Heart left ventricle (tissue), 16 donors: ENCODE results near the gene AGTRAP. TPM values are rescaled to one million over a fixed set of nuclear protein-coding genes. Genes with fewer than 3 reads are reported as not detected.

ENCODE experiments used
- ATAC-seq, 4 donors: fragments of 200-7000 bp; cut with Tn5 transposase; one replicate each; pipeline ENCODE4 v1.9.1; 2020 to 2022; ENCODE audit warnings: moderate library complexity in 4 of 4, mild to moderate bottlenecking in 3 of 4, moderate number of reproducible peaks in 1 of 4
- DNase-seq, 5 donors: peaks; one replicate each; pipeline ENCODE4 v3.0.0-alpha.2; 2020
- H3K27ac ChIP-seq, 12 donors: fragments of 200-600 bp; sonication (generic) in 4 of 12; one replicate each; pipeline versions ENCODE4 v1.5.0 to v1.8.0; 2016 to 2022; ENCODE audit warnings: mild to moderate bottlenecking in 2 of 12
- H3K27me3 ChIP-seq, 9 donors: fragments of 200-600 bp; sonication (generic) in 2 of 9; one replicate each; pipeline versions ENCODE4 v1.5.1 to v1.8.0; 2016 to 2022; ENCODE audit warnings: mild to moderate bottlenecking in 3 of 9
- H3K36me3 ChIP-seq, 9 donors: fragments of 200-600 bp; sonication (generic) in 2 of 9; one replicate each; pipeline versions ENCODE4 v1.5.0 to v1.8.0; 2018 to 2022; ENCODE audit warnings: mild to moderate bottlenecking in 2 of 9
- H3K4me1 ChIP-seq, 12 donors: fragments of 200-600 bp; sonication (generic) in 4 of 12; one replicate each; pipeline versions ENCODE4 v1.5.0 to v1.8.0; 2016 to 2022; ENCODE audit warnings: mild to moderate bottlenecking in 3 of 12
- H3K4me3 ChIP-seq, 12 donors: fragments of 200-600 bp; sonication (generic) in 4 of 12; one replicate each; pipeline versions ENCODE4 v1.5.0 to v1.8.0; 2017 to 2022; ENCODE audit warnings: mild to moderate bottlenecking in 9 of 12, moderate library complexity in 4 of 12
- H3K9me3 ChIP-seq, 12 donors: fragments of 200-600 bp; sonication (generic) in 4 of 12; one replicate each; pipeline versions ENCODE4 v1.5.0 to v1.8.0; 2016 to 2022; ENCODE audit warnings: mild to moderate bottlenecking in 1 of 12
- CTCF ChIP-seq, 12 donors: fragments of 200-600 bp; sonication (generic) in 4 of 12; IDR thresholded peaks; one replicate each; pipeline versions ENCODE4 v1.5.0 to v1.8.0; 2018 to 2022; ENCODE audit warnings: antibody characterized with exemption in 12 of 12, mild to moderate bottlenecking in 5 of 12
- POLR2A ChIP-seq, 2 donors: fragments of 450-650 bp; IDR thresholded peaks; one replicate each; pipeline ENCODE4 v1.6.1; 2017; ENCODE audit warnings: antibody characterized with exemption in 2 of 2, mild to moderate bottlenecking in 2 of 2, moderate library complexity in 2 of 2
- WGBS, 4 donors: extraction: QIAGEN DNeasy Blood & Tissue Kit in 2 of 4; methylation state at CpG; one replicate each; pipeline versions ENCODE4 v1.1.5 to v1.1.7; 2013 to 2018; 5-methylcytosine and 5-hydroxymethylcytosine counted together
- intact Hi-C, 10 donors: fragments of 100-400 bp; cut with DNase I; formaldehyde crosslinking; loops; one replicate each; pipeline versions ENCODE4 v1.11.1 to v1.14.2; 2022
- polyA plus RNA-seq, 2 donors: library from polyadenylated mRNA; stranded (reverse); fragments of 200-250 nt; gene quantifications; one replicate each; pipeline ENCODE4 v1.2.3, GENCODE V29; 2013
- total RNA-seq, 9 donors: library from RNA; depleted of rRNA in 2 of 9; stranded (reverse); fragments of >200 nt in 2 of 9; fragmentation: NEBNext Ultra II Directional in 3 of 9; extraction: Animal tissue kit (Norgen Biotek cat#: 25700) in 3 of 9; gene quantifications; one replicate each; pipeline versions ENCODE4 v1.1.0 to v1.2.4, GENCODE V29; 2016 to 2023
- donor health status: ischemic (EF 13 %, LVEDD 7.1; RV severe dilation, severe dysfunction).
- donor health status: healthy with polysubstance abuse.
- donor health status: DM: no; HTN: yes; CAD: no.
- donor health status: DM: no; HTN: no; CAD: no.
- donor health status: ischemic (EF 25% LVEDD 6.9; RV normal size, moderate dysfunction).
- donor health status: ischemic (EF 25% LVEDD 5.7; RV mildly dilated, moderate dysfunction).
- donor health status: healthy.
- donor health status: DM: yes; HTN: yes; CAD: no.
- donor health status: ischemic (EF 35%, LVEDD 5.7; RV mildly dilated, moderate dysfunction).
- donor health status: nonischemic (EF 11% LVEDD 7.7; RV severe dilation, severe dysfunction).
- donor health status: DM: yes; HTN: yes; CAD: no.
- donor health status: PGD.
- donor health status: ischemic (EF 29% LVEDD 5.4; RV normal size, mild dysfunction).
- donor health status: nonischemic (EF 23%, LVEDD 6.1; RV moderate dilation, normal function).

AGTRAP gene
- total and polyA plus RNA-seq, 11 donors: 11.8 to 134 (median 24.5) TPM

DNA sequence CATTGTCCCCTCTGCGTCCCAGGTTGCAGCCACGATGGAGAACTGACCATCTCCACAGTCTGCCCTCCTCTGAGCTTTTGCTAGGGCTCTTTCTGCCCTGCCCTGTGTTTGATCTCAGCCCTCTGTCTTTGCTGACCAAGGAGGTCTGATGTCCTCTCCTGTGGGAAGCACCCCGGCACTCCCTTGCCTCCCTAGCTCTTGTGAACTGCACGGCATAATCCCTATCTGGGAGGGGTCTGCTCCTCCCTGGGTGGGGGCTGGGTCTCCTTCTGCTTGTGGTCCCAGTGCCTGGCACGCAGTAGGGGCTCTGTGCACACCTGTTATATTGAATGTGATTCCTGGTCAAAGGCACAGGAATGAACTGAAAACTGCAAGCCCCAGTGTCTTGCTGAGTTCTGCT lies 42.0 kb upstream of the AGTRAP start:
- ATAC-seq (no peak), DNase-seq (no peak)
- no peaks in the 10 kb centered on the region for H3K9me3 ChIP-seq

DNA sequence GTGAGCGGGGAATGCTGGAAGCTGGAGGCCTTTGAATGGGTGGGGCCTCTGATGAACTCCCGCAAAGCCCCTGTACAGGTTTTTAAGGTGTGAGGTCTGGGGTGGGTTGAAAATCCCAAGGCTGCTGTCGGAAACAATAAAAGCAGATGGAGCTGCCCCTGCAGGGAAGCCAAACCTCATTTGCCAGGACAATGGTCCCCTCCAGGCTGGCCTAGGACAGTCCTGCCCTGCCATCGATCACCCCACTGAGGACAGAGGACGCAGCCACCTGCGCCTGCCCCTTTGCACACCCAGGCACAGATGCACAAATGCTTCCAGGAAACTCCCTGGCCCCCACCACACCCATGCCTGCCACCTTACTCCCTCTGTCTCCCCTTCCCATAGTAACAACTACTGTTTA lies 40.1 kb upstream of the AGTRAP start:
- no peaks in the 10 kb centered on the region for H3K36me3 ChIP-seq
- intact Hi-C loops: no loop called here
- H3K27me3 ChIP-seq: peaks cover 18 to 82% (median 36%) of the 10 kb centered on the region in 9 donors
- no peaks in the 10 kb centered on the region for H3K9me3 ChIP-seq
- H3K4me1 ChIP-seq: peaks cover 0 to 24% (median 5%) of the 10 kb centered on the region in 12 donors
- ATAC-seq: no peak
- H3K27ac ChIP-seq: no peak overlapping the region
- no peak overlapping the region for H3K4me3 ChIP-seq
- TF ChIP-seq CTCF (IDR thresholded peaks at IDR 0.05) (no peak), POLR2A (IDR thresholded peaks at IDR 0.05) (no peak)
- no peak for DNase-seq
- 78 to 94% (median 88%) methylated on average over 6 of the region's 6 CpGs for WGBS, 4 donors

More for the DNA sequence above, 42.0 kb upstream of the AGTRAP start:
- H3K4me1 ChIP-seq: peaks cover 0 to 31% (median 8%) of the 10 kb centered on the region in 12 donors
- TF ChIP-seq POLR2A (IDR thresholded peaks at IDR 0.05): no peak
- 40 to 51% (median 49%) methylated on average over 5 of the region's 5 CpGs for WGBS, 4 donors
- intact Hi-C loops: no loop called here
- H3K27me3 ChIP-seq: peaks cover 23 to 82% (median 51%) of the 10 kb centered on the region in 9 donors
- H3K36me3 ChIP-seq: no peaks in the 10 kb centered on the region
- H3K4me3 ChIP-seq: no peak overlapping the region
- H3K27ac ChIP-seq: no peak overlapping the region

GRCh38 chr1:11697188-11697892 lies 38.6 kb upstream of the AGTRAP start:
- intact Hi-C loops: no loop called here

DNA sequence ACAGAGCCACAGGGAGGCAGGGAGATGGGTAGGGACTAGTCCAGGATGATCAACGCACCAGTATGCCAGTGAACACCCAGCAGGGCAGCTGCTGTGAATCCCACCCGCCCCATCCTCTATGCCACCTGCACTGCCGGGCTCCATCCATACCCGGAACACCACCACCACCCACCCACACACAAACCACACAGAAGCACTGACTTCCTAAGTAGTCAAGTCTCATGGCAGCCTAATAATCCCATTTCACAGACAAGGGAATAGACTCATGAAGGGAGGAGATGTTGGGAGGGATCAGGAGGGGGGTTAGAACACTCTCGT lies 38.1 kb upstream of the AGTRAP start:
- Histone ChIP-seq H3K27ac (no peak overlapping the region), H3K27me3 (peaks cover 6 to 80% (median 28%) of the 10 kb centered on the region in 9 donors), H3K9me3 (no peaks in the 10 kb centered on the region), H3K4me1 (peaks cover 0 to 16% (median 6%) of the 10 kb centered on the region in 12 donors), H3K4me3 (no peak overlapping the region), H3K36me3 (no peaks in the 10 kb centered on the region)
- intact Hi-C loops: no loop called here
- no peak for DNase-seq
- no peak for TF ChIP-seq CTCF (IDR thresholded peaks at IDR 0.05)
- no peak for TF ChIP-seq POLR2A (IDR thresholded peaks at IDR 0.05)
- ATAC-seq: no peak
- 76 to 86% (median 80%) methylated on average over 4 to 5 of the region's 5 CpGs for WGBS, 4 donors

More at GRCh38 chr1:11697188-11697892, 38.6 kb upstream of the AGTRAP start:
- no peak overlapping the region for H3K4me3 ChIP-seq
- ATAC-seq: no peak
- H3K36me3 ChIP-seq: no peaks in the 10 kb centered on the region
- H3K27me3 ChIP-seq: peaks cover 9 to 82% (median 34%) of the 10 kb centered on the region in 9 donors
- TF ChIP-seq POLR2A (IDR thresholded peaks at IDR 0.05) (no peak), CTCF (IDR thresholded peaks at IDR 0.05) (no peak)
- no peak overlapping the region for H3K27ac ChIP-seq
- no peak for DNase-seq
- WGBS, 4 donors: 64 to 72% (median 66%) methylated on average over 7 to 8 of the region's 8 CpGs
- no peaks in the 10 kb centered on the region for H3K9me3 ChIP-seq
- H3K4me1 ChIP-seq: peaks cover 0 to 16% (median 6%) of the 10 kb centered on the region in 12 donors
